Endothelial cell of hepatic sinusoid (primary cell): ENCODE data around the gene FGD4.
"Not testable (repeated sequence)": the region's sequence is repeated elsewhere in the genome, so short reads cannot be mapped to it uniquely, and the experiment has no call there.

Experiments
- in situ Hi-C: cut with HindIII; loops from 2 replicates; pipeline ENCODE4 v1.10.0; 2017; ENCODE audit warnings: low sequenced_read_pairs

The FGD4 gene

DNA sequence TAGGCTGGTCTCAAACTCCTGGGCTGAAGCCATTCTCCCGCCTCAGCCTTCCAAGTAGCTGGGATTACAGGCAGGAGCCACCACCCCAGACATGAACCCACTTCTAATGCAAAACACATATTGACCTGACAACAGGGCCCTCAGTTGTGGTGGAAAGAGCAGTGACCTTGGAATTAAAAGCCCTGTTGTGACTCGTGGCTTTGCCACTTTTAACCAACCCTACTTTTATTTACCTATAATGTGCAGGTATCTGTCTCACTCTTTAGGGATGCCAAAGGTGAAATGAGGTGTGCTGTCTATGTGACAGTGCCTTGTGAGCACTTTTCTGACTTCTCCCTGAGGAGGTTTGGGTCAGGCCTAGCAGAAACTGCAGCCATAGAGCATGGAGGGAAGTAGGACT lies 146.9 kb downstream of the FGD4 start:
- in situ Hi-C loops, result no loop called here

DNA sequence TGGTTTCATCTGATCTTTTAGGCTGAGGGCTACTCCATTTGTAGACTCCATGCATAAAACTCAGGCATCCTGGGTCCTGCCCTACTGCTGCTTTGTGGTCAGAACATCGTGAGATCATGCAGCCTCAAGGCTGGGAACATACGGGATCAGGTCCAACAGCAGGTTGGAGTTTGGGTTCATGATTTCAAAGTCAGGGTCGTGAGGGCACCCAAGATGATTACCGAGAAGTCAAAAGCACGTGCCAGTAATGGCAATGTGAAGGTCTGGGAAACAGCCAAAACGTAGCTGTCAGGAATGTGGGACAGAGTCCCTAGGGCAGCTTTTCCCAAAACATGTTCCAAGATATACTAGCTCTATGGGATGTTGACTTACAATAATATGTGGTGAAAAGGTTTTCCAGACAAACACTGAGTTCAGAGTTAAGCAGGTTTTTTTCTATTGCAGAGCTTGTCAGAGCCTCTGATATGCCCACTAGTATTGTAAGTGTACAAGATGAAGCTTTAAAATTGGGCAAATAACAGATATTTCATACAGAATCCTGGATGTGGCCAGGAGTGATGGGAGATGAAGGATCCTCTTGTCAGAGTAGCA lies 149.4 kb downstream of the FGD4 start:
- in situ Hi-C loops, result no loop called here

DNA sequence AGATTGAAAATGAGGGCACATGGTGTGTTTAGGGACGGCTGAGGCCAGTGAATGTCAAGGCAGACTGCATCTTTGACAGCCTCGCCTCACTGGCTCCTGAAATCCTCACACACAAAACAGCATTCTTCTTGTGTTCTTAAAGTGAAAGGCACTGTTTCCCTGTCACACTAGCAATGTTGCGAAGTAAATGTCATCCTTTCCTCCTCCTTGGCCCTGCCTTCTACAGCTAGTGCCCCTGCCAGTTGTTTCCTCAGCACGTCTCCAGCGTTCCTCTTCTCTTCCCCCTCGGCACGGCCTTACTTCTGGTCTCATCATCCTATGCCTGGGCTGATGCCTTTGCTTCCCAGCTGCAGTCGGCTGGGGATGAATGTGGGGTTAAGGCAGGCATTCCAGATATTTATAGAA lies 150.3 kb downstream of the FGD4 start:
- in situ Hi-C loops, result no loop called here

DNA sequence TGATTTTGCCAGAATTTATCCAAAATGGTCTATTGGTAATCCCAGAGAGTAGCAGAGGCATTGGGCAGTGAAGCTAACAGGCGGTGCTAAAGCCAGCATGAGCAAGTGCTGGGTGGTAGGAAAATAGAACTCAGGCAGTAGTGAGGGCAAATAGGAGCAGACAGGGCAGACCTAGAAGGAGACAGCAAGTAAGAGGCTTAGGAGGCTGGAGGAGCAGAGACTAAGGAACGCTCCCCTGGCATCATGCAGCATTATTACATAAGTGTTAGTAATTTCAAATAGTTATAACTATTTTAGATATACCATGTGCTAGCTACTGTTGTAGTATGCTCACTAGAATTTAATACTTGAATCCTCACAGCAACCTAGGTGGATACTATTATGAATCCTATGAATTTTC lies 151.7 kb downstream of the FGD4 start:
- in situ Hi-C loops, result no loop called here

DNA sequence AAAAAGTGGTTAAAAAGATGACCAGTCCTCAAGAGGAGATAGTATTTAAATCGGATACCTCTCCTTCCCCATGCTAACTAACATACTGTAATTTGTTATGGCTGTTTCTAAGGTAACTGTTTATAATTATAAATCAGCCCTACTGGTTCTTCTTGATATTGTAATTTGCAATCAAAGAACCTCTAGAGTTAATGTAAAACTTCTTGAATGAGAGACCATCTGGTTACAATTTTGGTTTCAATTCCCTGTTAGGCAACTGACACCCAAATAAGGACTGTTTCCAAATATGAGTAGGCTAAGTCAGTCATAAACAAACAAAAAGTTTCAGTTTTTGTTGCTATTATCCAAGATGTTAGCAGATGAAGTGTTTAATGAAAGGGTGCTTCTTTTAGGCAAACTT lies 159.5 kb downstream of the FGD4 start:
- in situ Hi-C loops, result no loop called here

DNA sequence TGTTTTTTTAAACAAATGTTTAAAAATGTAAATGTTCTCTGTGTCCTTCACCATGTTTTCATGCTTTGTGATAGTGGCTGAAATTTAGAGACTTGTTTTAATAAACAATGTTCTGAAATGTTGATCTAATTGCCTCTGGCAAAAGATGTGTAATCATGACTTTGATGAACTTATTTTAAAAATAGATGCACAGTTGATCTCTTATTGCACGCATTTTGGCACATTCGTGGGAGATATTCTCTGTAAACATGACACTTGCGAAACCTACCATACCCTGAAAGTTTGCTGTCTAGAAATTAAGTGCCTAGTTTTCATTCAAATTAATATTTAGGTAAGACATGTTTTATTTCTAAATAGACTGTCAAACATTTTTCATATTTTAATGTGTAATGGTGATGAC lies 160.1 kb downstream of the FGD4 start:
- in situ Hi-C loops, result no loop called here

DNA sequence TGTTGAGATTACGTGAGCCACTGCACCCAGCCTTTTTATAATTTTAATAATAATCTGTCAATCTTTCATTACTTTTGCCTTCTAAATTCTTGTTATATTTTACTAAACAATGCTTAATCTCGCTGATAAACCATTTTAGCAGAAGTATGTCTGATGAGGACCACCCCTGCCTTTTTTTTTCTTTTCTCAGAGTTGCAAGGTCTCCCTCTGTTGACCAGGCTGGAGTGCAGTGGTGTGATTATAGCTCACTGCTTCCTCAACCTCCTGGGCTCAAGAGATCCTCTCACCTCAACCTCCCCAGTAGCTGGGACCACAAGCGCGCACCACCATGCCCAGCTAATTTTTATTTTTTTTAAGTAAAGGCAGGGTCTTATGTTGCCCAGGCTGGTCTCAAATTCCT lies 161.2 kb downstream of the FGD4 start:
- in situ Hi-C loops, result no loop called here

DNA sequence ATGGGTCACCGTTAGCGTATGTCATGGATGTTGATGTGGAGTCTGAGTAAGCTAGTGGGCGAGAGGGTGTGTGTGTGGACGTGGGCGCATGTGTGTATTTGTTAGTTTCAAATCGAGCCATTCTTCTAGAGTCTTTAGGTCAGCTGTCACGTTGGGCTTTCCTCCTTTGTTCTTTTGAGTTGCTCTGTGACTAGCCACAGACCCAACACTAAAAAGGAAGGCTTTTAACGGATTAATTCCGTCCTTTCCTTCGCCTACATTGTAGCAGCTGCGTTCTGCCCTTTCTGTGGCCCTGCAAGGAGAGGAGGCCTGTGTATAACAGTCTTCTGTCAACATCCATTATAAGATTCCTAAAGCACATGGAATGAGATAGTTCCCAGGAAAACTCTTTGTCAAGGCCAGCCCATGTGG lies 162.6 kb downstream of the FGD4 start:
- in situ Hi-C loops, result no loop called here

DNA sequence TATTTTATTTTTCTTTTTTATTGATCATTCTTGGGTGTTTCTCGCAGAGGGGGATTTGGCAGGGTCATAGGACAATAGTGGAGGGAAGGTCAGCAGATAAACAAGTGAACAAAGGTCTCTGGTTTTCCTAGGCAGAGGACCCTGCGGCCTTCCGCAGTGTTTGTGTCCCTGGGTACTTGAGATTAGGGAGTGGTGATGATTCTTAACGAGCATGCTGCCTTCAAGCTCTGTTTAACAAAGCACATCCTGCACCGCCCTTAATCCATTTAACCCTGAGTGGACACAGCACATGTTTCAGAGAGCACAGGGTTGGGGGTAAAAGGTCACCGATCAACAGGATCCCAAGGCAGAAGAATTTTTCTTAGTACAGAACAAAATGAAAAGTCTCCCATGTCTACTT lies 163.1 kb downstream of the FGD4 start:
- in situ Hi-C loops, result not testable (repeated sequence)

DNA sequence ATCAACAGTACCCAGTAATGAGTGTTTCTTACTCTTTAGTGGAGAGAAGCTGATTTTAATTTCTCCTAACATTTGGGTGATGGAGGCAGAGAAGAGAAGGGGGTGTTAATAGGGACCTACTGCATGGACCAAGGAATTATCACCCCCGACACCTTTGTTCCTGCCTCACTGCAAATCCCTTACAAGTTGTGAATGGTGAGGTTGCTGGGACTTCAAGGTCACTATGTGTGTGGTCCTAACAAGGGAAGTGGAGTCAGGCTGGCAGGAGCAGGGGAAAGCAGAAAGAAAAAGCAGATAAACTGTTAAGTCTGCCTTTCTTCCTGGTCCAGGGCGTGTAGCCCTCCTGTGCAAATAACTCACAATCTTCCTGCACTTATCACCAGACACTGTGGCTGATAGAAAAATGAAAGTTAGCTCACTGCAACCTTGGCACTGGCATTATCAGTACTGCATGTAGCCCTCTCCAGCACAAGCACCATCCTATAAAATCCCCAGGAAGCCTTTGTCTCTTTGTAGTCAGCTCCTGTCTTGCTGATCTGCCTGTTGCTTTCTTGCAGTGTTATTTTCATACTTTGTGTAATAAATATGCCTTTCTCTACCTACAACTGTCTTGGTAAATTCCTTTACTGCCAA lies 167.4 kb downstream of the FGD4 start:
- in situ Hi-C loops, result no loop called here

DNA sequence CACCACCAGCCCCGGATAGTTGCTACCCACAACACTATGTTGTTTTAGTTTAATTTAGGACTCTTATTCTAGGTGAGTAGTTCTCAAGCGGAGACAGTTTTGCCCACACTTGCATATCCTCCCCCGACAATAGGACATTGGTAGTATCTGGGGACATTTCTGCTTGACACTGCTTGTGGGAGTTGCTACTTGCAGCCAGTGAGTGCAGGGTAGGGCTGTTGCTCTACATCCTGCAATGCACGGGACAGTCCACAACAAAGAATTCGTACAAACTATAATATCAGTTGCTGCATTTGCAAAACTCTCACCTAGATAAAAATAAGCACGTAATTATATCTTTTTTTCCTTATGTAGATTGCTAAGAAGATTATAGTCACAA lies 167.9 kb downstream of the FGD4 start:
- in situ Hi-C loops, result no loop called here

DNA sequence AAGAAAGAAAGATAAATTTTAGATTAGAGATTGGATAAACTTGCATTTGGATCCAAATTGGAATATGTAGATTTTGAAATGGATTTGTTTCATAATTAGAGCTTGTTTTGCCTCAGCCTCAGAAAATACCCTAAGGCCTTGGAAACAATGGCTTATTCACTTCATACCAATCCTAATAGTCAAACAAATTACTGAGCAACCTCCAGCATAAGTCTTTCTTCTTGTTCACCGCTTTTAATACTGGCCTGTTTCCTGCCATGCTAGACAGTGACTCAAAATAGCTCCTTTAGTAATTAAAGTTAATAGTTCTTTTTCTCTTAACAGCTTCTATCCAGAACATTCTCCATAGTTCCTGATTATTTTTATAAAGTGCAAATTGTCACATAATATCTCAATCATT lies 168.9 kb downstream of the FGD4 start:
- in situ Hi-C loops, result no loop called here

DNA sequence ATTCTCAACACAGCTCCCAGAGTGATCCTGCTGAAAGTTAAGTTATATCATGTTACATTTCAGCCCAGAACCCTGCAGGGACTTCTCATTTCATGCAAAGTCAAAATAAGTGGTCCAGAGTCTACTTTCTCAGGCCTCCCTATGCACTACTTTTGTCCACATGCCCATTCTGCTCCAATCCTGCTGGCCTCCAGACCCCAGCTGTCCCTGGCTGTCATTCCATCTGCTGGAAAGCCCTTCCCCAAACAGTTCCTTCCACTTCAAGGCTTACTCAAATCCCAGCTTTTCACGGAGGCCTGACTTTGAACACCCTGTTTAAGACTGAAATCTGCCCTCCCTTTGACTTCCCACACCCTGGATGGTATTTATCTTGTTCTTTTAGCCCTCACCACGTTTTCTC lies 169.9 kb downstream of the FGD4 start:
- in situ Hi-C loops, result no loop called here

DNA sequence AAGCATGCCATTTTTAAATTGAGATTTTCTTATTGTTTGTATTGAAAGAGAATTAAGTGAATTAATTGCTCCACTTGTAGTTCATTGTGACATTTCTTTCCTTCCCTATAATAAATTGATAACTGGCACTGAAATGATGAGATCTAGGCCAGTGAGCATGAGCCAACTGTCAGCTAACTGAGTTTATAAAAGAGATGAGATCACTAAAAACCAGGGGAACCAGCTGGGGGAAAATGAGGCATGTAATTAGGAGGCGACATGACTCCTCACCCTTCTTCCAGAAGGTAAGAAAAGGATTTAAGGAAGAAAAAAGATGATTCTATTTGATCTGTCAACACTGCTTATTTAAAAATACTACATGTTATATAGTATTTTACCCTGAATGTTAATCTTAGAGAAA lies 175.2 kb downstream of the FGD4 start:
- in situ Hi-C loops, result no loop called here

DNA sequence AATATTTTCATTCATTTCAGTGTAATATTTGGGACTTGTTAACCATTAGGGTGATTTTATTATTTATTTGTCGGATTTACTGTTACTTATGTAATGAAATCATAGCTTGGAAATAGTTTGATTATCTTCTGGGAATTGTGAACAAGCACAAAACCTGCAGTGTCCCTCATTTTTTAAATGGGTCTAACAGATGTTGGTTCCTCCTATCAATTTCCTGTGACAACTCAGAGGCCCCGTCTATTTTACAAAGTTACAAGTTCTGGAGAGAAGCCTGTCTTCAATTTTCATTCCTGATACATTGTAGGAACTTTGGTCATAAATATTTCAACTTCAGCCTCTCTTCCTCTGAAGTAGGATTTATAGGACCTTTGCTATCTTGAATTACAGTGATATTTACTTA lies 178.0 kb downstream of the FGD4 start:
- in situ Hi-C loops, result loop anchor here (5.0 kb wide), 1 partner anchor 50 kb away; no protein-coding TSS in a partner anchor

DNA sequence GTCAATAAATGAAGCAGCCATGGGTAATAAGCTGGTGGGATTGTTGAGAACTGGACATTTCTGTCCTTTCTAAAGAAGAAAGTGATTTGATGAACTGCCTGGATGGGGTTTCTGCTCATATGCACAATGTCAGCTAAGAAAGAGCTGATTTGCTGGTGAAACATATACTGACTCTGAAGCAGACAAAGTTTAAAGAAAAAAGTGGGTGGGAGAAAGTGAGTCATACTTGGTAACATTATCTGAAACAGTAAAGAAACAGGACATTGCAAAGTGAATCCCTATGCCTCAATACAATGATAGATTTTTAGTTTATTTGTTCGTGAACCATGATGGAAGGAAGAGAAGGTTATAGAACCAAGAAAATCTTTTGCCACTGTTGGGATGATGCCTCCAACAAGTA lies 184.2 kb downstream of the FGD4 start:
- in situ Hi-C loops, result no loop called here

DNA sequence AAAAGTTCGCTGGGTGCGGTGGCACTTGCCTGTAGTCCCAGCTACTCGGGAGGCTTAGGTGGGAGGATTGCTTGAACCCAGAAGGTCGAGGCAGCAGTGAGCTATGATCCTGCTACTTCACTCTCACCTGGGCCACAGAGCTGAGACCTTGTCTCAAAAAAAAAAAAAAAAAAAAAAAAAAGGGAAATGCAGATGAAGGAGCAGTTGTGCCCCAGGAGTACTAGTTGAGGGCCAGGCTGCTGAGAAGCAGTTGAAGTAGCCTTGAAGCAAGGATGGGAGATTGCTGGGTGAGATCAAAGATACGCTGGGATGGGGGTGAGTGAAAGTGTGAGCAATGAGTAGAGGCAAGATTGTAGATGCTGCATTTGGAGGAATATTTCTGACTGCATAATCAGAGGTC lies 186.3 kb downstream of the FGD4 start:
- in situ Hi-C loops, result loop anchor here (5.0 kb wide), 1 partner anchor 53 kb away; no protein-coding TSS in a partner anchor

DNA sequence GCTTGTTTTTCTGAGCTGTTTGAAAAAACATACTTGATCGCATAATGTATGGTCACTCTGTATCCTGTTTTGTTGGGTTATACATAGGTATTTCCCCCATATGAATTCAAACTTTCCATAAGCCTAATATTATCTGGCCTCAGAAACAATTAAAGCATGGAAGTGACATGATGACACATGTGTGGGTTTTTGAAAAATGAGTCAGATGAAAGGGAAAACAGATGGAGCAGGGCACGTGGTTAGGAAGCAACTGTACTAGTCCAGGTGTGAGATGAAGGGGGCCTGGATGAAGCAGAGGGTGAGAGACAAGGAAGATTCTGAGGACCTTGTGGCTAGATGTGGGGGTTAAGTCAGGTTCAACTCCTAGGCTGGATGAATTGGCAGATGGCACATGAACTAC lies 187.0 kb downstream of the FGD4 start:
- in situ Hi-C loops, result loop anchor here (5.0 kb wide), 1 partner anchor 54 kb away; no protein-coding TSS in a partner anchor

DNA sequence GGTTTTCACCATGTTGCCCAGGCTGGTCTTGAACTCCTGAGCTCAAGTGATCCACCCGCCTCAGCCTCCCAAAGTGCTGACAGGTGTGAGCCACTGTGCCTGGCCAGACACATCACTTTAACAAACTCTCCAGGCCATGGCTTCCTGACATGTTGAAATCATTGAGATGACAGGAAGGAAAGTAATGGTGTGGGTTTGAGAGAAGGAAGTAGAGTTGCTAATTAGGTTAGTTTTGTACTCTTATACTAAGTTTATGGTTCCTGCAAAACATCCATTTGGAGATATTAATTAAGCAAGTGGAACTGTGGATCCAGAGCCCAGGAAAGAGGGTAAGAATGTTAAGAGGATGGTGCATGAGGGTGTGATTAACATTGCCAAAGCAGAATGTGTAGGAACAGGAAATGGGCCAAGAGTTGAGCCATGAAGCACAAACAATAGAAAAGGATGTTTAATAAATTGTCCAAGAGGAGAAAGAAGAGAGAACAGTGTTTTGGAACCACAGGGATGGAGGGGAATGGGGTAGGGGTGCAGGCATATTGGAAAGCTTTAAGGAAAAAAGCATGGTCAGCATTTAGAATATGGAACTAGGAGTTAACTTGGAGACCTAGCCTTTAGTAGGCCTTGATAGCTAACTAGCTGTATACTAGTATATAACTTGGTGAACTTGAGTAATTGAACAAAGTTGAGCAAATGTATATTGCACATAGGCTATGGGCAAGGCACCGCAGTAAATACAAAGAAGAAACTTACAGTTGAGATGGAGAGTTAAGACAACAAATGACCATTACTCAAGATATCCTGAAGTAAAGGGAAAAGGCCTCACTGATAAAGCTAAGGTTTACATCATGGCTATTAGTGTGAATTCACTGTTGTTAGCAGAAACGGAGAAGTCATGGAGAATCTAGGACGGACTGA lies 188.5 kb downstream of the FGD4 start:
- in situ Hi-C loops, result loop anchor here (5.0 kb wide), 1 partner anchor 56 kb away; no protein-coding TSS in a partner anchor

DNA sequence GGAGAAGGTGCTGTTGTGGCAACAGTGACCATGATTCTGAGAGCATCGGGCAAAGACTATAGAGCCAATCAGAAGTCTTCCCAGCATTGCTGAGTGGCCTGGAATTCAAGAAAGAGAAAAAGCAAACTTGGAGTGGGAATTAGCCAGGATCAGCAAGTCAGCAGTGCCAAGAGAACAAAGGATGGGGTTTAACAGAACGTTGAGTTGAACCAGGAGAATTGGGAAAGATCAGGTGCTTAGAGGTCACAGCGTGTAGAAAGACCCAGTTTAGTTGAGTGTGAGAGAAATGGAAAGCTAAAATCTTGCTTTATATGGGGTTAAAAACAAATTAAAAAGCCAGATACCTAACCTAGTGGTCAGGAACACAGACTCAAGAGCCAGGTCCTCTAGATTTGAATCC lies 189.2 kb downstream of the FGD4 start:
- in situ Hi-C loops, result loop anchor here (5.0 kb wide), 1 partner anchor 56 kb away; no protein-coding TSS in a partner anchor

DNA sequence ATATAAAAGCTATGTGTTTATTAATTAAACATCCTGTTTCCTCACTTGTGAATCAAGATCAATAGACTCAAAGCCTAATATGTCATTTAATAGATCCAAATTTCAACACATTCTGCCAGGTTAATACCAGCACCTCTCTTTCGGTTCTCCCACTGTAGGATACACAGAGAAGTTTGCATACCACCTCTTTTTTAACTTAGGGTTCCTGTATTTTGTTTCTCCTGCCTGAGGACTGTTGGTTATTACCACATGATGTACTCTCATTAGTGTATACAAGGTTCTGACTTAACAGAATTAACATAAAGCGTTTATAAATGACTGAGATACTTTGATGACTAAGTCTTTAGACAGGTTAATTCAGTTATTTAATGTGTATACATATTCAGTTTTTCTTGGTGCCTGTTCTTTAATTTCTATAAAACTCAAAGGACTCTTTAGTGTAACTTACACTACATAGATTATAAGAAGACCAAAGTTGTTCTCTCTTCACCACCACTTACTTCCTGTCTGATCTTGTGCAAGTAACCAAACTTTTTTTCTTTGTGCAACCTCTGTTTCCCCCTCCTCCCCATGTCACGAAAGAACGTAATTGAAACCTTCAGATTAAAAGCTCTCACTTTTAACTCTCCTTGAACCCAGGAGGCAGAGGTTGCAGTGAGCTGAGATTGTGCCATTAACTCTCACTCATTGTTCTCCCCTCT lies 190.0 kb downstream of the FGD4 start:
- in situ Hi-C loops, result loop anchor here (5.0 kb wide), 1 partner anchor 57 kb away; no protein-coding TSS in a partner anchor
